ENCODE results near the gene CRACR2A. TPM values are rescaled to one million over a fixed set of nuclear protein-coding genes. Genes with fewer than 3 reads are reported as not detected.

The CRACR2A gene
- polyA plus RNA-seq, 2 donors: 0.38 to 0.57 TPM

DNA sequence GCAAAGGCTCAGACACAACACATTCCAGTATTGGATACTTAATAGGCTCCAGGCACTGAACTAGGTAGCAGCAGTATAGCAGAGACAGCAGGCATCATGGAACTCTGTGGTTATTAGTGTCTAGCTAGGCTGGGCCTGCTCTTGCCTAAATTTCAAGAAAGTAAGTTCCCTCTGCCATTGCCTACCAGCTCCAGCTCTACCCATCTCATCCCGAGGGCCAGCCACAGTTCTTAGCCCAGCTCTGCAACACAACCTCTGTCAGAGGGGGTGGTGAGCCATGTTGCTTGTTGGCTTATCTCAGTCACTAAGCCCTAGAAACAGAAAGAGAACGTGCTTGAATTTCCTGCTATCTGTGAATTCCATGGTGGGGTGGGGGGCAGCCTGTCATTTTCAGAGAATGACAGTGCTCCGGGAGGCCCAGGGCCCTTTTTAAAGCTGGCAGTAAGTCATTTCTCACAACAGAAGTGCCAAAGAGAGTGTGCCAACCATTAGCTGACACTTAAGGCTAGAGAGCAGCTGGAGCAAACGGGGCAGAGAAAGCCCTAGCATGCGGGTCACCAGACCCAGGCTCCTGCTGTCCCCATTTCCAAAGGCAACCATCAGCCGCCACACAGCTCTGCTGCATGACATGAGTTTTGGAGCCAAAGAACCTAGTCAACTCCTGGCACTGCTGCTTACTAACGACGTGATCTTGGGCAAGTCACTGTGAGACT, 156.1 kb downstream of the CRACR2A start:
- no peaks in the 10 kb centered on the region for H3K36me3 ChIP-seq (ENCODE audit: control insufficient read depth in 2 of 2, insufficient read depth in 2 of 2, low read length in 1 of 2)
- H3K4me1 ChIP-seq (ENCODE audit: control insufficient read depth in 2 of 2, insufficient read depth in 2 of 2, low read length in 1 of 2): no peaks in the 10 kb centered on the region
- H3K27me3 ChIP-seq (ENCODE audit: control insufficient read depth in 1 of 2, insufficient read depth in 2 of 2, low read length in 2 of 2): no peaks in the 10 kb centered on the region
- no peaks in the 10 kb centered on the region for H3K9me3 ChIP-seq (ENCODE audit: control insufficient read depth in 2 of 2, insufficient read depth in 1 of 2, low read depth in 1 of 2, low read length in 1 of 2)
- H3K27ac ChIP-seq (ENCODE audit: low read depth in 2 of 2, low read length in 1 of 2): no peak overlapping the region
- no peak overlapping the region for H3K4me3 ChIP-seq (ENCODE audit: low read depth in 1 of 2, low read length in 2 of 2)
- 89% methylated on average over 8 of the region's 8 CpGs for WGBS, 2 donors

- Histone ChIP-seq H3K4me1 (ENCODE audit: control insufficient read depth in 2 of 2, insufficient read depth in 2 of 2, low read length in 1 of 2) (no peaks in the 10 kb centered on the region), H3K27me3 (ENCODE audit: control insufficient read depth in 1 of 2, insufficient read depth in 2 of 2, low read length in 2 of 2) (no peaks in the 10 kb centered on the region), H3K9me3 (ENCODE audit: control insufficient read depth in 2 of 2, insufficient read depth in 1 of 2, low read depth in 1 of 2, low read length in 1 of 2) (no peaks in the 10 kb centered on the region), H3K27ac (ENCODE audit: low read depth in 2 of 2, low read length in 1 of 2) (no peak overlapping the region), H3K4me3 (ENCODE audit: low read depth in 1 of 2, low read length in 2 of 2) (no peak overlapping the region), H3K36me3 (ENCODE audit: control insufficient read depth in 2 of 2, insufficient read depth in 2 of 2, low read length in 1 of 2) (no peaks in the 10 kb centered on the region)
- 87% methylated on average over 6 of the region's 6 CpGs for WGBS, 2 donors
These were observed 157.2 kb downstream of the CRACR2A start for GRCh38 chr12:3595721-3596120.

GRCh38 chr12:3594966-3595365, 157.9 kb downstream of the CRACR2A start:
- Histone ChIP-seq H3K4me3 (ENCODE audit: low read depth in 1 of 2, low read length in 2 of 2) (no peak overlapping the region), H3K4me1 (ENCODE audit: control insufficient read depth in 2 of 2, insufficient read depth in 2 of 2, low read length in 1 of 2) (no peaks in the 10 kb centered on the region), H3K9me3 (ENCODE audit: control insufficient read depth in 2 of 2, insufficient read depth in 1 of 2, low read depth in 1 of 2, low read length in 1 of 2) (no peaks in the 10 kb centered on the region), H3K36me3 (ENCODE audit: control insufficient read depth in 2 of 2, insufficient read depth in 2 of 2, low read length in 1 of 2) (no peaks in the 10 kb centered on the region), H3K27me3 (ENCODE audit: control insufficient read depth in 1 of 2, insufficient read depth in 2 of 2, low read length in 2 of 2) (no peaks in the 10 kb centered on the region), H3K27ac (ENCODE audit: low read depth in 2 of 2, low read length in 1 of 2) (no peak overlapping the region)
- WGBS, 2 donors: 95% methylated on average over 2 of the region's 2 CpGs

DNA sequence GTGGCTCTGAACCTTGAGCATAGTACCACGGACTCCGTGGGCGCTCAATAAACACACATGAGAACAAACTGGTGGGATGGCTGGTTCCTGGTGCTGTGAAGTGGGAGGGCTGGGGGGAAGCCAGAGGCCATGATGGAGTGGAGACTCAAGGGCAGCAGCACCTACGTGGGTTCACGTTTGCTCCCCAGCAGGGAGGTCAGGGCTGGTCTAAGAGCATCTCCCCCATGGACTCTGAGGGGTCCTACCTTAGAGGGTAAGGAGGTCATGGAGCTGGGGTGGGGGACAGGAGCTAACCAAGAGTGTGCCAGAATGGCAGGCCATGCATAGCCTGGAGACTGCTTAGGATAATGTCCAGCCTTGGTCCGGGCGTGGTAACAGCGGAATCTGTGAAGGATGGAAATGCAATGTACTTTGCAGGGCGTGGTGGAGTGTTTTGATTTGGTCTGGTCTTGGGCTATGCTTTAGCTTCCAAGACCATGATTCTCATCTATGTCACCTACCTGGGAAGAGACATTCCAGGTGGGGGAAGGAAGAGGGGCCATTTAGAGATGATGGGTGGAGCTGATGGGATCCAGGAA, 158.9 kb downstream of the CRACR2A start:
- Histone ChIP-seq H3K4me3 (ENCODE audit: low read depth in 1 of 2, low read length in 2 of 2) (no peak overlapping the region), H3K27ac (ENCODE audit: low read depth in 2 of 2, low read length in 1 of 2) (no peak overlapping the region), H3K9me3 (ENCODE audit: control insufficient read depth in 2 of 2, insufficient read depth in 1 of 2, low read depth in 1 of 2, low read length in 1 of 2) (no peaks in the 10 kb centered on the region), H3K27me3 (ENCODE audit: control insufficient read depth in 1 of 2, insufficient read depth in 2 of 2, low read length in 2 of 2) (no peaks in the 10 kb centered on the region), H3K36me3 (ENCODE audit: control insufficient read depth in 2 of 2, insufficient read depth in 2 of 2, low read length in 1 of 2) (no peaks in the 10 kb centered on the region), H3K4me1 (ENCODE audit: control insufficient read depth in 2 of 2, insufficient read depth in 2 of 2, low read length in 1 of 2) (no peaks in the 10 kb centered on the region)
- 92 to 93% methylated on average over 9 of the region's 9 CpGs for WGBS, 2 donors

- Histone ChIP-seq H3K36me3 (ENCODE audit: control insufficient read depth in 2 of 2, insufficient read depth in 2 of 2, low read length in 1 of 2) (no peaks in the 10 kb centered on the region), H3K27ac (ENCODE audit: low read depth in 2 of 2, low read length in 1 of 2) (no peak overlapping the region), H3K4me3 (ENCODE audit: low read depth in 1 of 2, low read length in 2 of 2) (no peak overlapping the region), H3K9me3 (ENCODE audit: control insufficient read depth in 2 of 2, insufficient read depth in 1 of 2, low read depth in 1 of 2, low read length in 1 of 2) (no peaks in the 10 kb centered on the region), H3K27me3 (ENCODE audit: control insufficient read depth in 1 of 2, insufficient read depth in 2 of 2, low read length in 2 of 2) (no peaks in the 10 kb centered on the region), H3K4me1 (ENCODE audit: control insufficient read depth in 2 of 2, insufficient read depth in 2 of 2, low read length in 1 of 2) (no peaks in the 10 kb centered on the region)
- WGBS, 2 donors: 88 to 90% methylated on average over 30 of the region's 30 CpGs
These were observed 159.9 kb downstream of the CRACR2A start for GRCh38 chr12:3592856-3593625.

DNA sequence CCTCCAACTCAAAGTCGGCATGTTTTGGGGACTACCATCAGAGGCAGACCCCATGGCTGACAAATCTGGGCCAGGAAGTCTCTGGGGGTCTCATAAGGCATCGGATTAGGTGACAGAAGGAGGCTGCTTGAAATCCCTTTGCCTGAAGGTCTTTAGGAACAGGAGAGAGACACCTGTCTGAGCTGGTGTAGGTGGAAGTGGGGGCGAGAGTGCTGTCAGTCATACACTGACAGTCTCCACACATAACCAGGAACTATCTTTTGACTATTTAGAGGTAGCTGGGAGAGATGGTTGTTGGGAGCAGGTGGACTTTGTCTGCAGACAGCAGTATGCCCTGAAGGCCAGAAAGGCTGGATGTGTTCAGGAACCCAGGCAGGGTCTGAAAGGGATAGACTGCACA, 163.2 kb downstream of the CRACR2A start:
- Histone ChIP-seq H3K4me1 (ENCODE audit: control insufficient read depth in 2 of 2, insufficient read depth in 2 of 2, low read length in 1 of 2) (no peaks in the 10 kb centered on the region), H3K27me3 (ENCODE audit: control insufficient read depth in 1 of 2, insufficient read depth in 2 of 2, low read length in 2 of 2) (no peaks in the 10 kb centered on the region), H3K27ac (ENCODE audit: low read depth in 2 of 2, low read length in 1 of 2) (no peak overlapping the region), H3K36me3 (ENCODE audit: control insufficient read depth in 2 of 2, insufficient read depth in 2 of 2, low read length in 1 of 2) (no peaks in the 10 kb centered on the region), H3K4me3 (ENCODE audit: low read depth in 1 of 2, low read length in 2 of 2) (no peak overlapping the region), H3K9me3 (ENCODE audit: control insufficient read depth in 2 of 2, insufficient read depth in 1 of 2, low read depth in 1 of 2, low read length in 1 of 2) (no peaks in the 10 kb centered on the region)
- WGBS, 2 donors: 83 to 90% methylated on average over 3 of the region's 3 CpGs

GRCh38 chr12:3587402-3588013, 165.4 kb downstream of the CRACR2A start:
- Histone ChIP-seq H3K9me3 (ENCODE audit: control insufficient read depth in 2 of 2, insufficient read depth in 1 of 2, low read depth in 1 of 2, low read length in 1 of 2) (peaks cover 0 to 8% of the 10 kb centered on the region in 2 donors), H3K27me3 (ENCODE audit: control insufficient read depth in 1 of 2, insufficient read depth in 2 of 2, low read length in 2 of 2) (no peaks in the 10 kb centered on the region), H3K4me3 (ENCODE audit: low read depth in 1 of 2, low read length in 2 of 2) (no peak overlapping the region), H3K36me3 (ENCODE audit: control insufficient read depth in 2 of 2, insufficient read depth in 2 of 2, low read length in 1 of 2) (no peaks in the 10 kb centered on the region), H3K4me1 (ENCODE audit: control insufficient read depth in 2 of 2, insufficient read depth in 2 of 2, low read length in 1 of 2) (no peaks in the 10 kb centered on the region), H3K27ac (ENCODE audit: low read depth in 2 of 2, low read length in 1 of 2) (no peak overlapping the region)
- 58 to 68% methylated on average over 9 of the region's 9 CpGs for WGBS, 2 donors

GRCh38 chr12:3583656-3584334, 169.1 kb downstream of the CRACR2A start:
- Histone ChIP-seq H3K9me3 (ENCODE audit: control insufficient read depth in 2 of 2, insufficient read depth in 1 of 2, low read depth in 1 of 2, low read length in 1 of 2) (peaks cover 0 to 8% of the 10 kb centered on the region in 2 donors), H3K27me3 (ENCODE audit: control insufficient read depth in 1 of 2, insufficient read depth in 2 of 2, low read length in 2 of 2) (no peaks in the 10 kb centered on the region), H3K36me3 (ENCODE audit: control insufficient read depth in 2 of 2, insufficient read depth in 2 of 2, low read length in 1 of 2) (no peaks in the 10 kb centered on the region), H3K4me1 (ENCODE audit: control insufficient read depth in 2 of 2, insufficient read depth in 2 of 2, low read length in 1 of 2) (no peaks in the 10 kb centered on the region), H3K4me3 (ENCODE audit: low read depth in 1 of 2, low read length in 2 of 2) (no peak overlapping the region), H3K27ac (ENCODE audit: low read depth in 2 of 2, low read length in 1 of 2) (no peak overlapping the region)
- WGBS, 2 donors: 89 to 91% methylated on average over 8 of the region's 8 CpGs

DNA sequence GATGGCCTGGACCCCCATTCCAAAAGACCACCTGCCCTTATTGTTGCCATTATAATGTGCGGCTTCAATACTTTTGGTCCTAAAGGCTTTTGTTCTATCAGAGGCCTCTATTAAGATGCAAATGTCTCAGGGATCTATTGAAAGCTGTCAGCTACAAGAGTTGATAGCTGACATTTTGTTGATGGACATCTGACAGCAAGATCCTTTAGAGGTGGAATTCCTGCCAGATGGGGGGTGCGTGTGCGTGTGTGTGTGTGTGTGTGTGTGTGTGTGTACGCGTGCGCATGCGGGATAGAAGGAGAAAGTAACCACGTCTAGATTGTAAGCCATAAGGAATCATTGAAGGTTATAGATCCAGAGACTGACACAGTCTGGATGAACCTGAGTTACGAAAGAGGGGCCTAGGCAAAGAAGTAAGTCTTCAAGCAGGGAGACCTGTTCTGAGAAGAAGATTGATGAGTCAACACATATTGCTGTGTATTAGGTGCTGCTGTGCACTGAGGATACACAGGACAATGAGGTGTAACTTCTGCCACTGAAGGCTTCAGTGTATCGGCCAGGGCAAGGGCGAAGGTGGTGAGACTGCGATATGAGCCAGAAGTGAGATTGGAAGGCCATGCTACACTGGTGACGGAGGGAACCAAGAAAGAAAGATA, 172.7 kb downstream of the CRACR2A start:
- Histone ChIP-seq H3K4me3 (ENCODE audit: low read depth in 1 of 2, low read length in 2 of 2) (no peak overlapping the region), H3K27ac (ENCODE audit: low read depth in 2 of 2, low read length in 1 of 2) (no peak overlapping the region), H3K27me3 (ENCODE audit: control insufficient read depth in 1 of 2, insufficient read depth in 2 of 2, low read length in 2 of 2) (no peaks in the 10 kb centered on the region), H3K36me3 (ENCODE audit: control insufficient read depth in 2 of 2, insufficient read depth in 2 of 2, low read length in 1 of 2) (no peaks in the 10 kb centered on the region), H3K4me1 (ENCODE audit: control insufficient read depth in 2 of 2, insufficient read depth in 2 of 2, low read length in 1 of 2) (no peaks in the 10 kb centered on the region), H3K9me3 (ENCODE audit: control insufficient read depth in 2 of 2, insufficient read depth in 1 of 2, low read depth in 1 of 2, low read length in 1 of 2) (peaks cover 0 to 8% of the 10 kb centered on the region in 2 donors)
- WGBS, 2 donors: 90 to 93% methylated on average over 13 of the region's 13 CpGs

Data from esophagus (tissue), 2 donors.